ENCODE results near the gene IRX4. TPM values are rescaled to one million over a fixed set of nuclear protein-coding genes. Genes with fewer than 3 reads are reported as not detected.

Gene IRX4
- total and polyA plus RNA-seq, 2 donors (not counting 1 experiment from before 2014, with no cell fraction given) = not detected

DNA sequence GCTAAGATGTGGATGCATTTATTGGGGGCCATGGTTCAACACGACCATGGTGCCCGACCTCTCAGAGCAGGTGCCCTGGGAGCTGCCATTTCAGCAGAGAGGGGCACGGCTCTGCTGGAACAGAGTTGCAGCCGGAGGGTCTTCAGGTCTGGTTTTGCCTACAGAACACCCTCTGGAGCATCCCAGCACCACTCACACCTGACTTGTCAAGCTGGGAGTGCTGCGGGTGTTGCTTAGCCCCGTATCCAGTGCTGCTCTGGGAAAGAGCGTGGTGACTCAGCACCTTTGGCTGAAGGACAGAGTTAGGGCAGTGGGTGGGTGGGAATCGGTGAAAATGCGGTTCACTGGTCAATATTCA, 36.5 kb upstream of the IRX4 start:
- Histone ChIP-seq H3K4me2 (ENCODE audit: extremely low read depth, insufficient read depth, low read length) (no peak overlapping the region), H3K4me1 (ENCODE audit: control insufficient read depth, extremely low read depth, insufficient read depth, low read length) (no peaks in the 10 kb centered on the region), H3K4me3 (replicated peaks in 1 of 4; ENCODE audit: control extremely low read depth in 1 of 4, insufficient read depth in 1 of 4, low read depth in 3 of 4, low read length in 4 of 4) (no peak overlapping the region), H2AFZ (ENCODE audit: low read length) (no peak overlapping the region), H3K36me3 (ENCODE audit: control insufficient read depth, insufficient read depth, low read length) (no peaks in the 10 kb centered on the region), H3K27me3 (ENCODE audit: control insufficient read depth, insufficient read depth, low read length) (no peaks in the 10 kb centered on the region), H4K20me1 (ENCODE audit: control insufficient read depth, extremely low read depth, insufficient read depth, low read length) (no peaks in the 10 kb centered on the region), H3K9me3 (ENCODE audit: control insufficient read depth, insufficient read depth, low read depth, low read length) (no peaks in the 10 kb centered on the region), H3K9ac (ENCODE audit: insufficient read depth, low read length) (no peak overlapping the region), H3K27ac (ENCODE audit: insufficient read depth, low read length) (no peak overlapping the region), H3K79me2 (ENCODE audit: control insufficient read depth, insufficient read depth, low read length) (no peaks in the 10 kb centered on the region)
- DNase-seq (ENCODE audit: low read depth in 2 of 2) = no peak
- TF ChIP-seq EZH2 (IDR thresholded peaks at IDR 0.05; ENCODE audit: low read length, missing control alignments) = no peak
- TF ChIP-seq, protein P1, sequence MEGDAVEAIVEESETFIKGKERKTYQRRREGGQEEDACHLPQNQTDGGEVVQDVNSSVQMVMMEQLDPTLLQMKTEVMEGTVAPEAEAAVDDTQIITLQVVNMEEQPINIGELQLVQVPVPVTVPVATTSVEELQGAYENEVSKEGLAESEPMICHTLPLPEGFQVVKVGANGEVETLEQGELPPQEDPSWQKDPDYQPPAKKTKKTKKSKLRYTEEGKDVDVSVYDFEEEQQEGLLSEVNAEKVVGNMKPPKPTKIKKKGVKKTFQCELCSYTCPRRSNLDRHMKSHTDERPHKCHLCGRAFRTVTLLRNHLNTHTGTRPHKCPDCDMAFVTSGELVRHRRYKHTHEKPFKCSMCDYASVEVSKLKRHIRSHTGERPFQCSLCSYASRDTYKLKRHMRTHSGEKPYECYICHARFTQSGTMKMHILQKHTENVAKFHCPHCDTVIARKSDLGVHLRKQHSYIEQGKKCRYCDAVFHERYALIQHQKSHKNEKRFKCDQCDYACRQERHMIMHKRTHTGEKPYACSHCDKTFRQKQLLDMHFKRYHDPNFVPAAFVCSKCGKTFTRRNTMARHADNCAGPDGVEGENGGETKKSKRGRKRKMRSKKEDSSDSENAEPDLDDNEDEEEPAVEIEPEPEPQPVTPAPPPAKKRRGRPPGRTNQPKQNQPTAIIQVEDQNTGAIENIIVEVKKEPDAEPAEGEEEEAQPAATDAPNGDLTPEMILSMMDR (conservative IDR thresholded peaks at IDR 0.05 in 1 of 2, IDR thresholded peaks at IDR 0.05 in 1 of 2; ENCODE audit: low read depth in 1 of 2, low read length in 2 of 2) = no peak

DNA sequence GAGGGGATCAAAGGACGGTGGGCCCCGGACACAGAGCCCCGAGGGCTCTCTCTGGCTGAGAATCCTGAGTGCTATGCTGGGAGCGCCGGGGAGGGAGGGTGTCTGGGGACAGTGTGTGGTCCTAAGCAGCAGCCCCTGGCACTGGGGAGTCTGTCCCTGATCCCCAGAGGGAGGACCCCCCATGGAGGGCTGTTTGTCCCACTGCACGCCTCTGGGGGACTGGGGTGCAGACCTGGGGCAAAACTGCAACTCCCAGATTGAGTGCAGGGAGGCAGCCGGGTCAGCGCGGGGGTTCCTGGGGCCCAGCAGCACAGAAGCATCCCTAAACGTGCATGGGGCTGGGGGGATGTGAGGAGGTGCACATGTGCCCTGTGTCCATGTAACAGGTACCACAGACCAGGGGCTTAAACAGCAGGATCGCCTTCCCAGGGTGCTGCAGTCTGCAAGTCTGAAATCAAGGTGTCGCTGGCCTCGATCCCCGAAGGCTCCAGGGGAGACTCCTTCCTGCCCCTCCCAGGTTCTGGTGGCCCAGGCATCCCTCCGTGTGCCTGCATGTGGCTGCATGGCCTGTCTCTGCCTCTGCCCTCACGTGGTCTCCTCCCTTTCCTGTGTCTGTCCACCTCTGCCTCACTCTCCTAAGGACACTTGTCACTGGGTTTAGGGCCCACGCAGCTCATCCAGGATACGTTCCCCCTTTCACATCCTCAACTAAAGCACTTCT, 35.9 kb upstream of the IRX4 start:
- Histone ChIP-seq H3K79me2 (ENCODE audit: control insufficient read depth, insufficient read depth, low read length) (no peaks in the 10 kb centered on the region), H4K20me1 (ENCODE audit: control insufficient read depth, extremely low read depth, insufficient read depth, low read length) (no peaks in the 10 kb centered on the region), H3K27me3 (ENCODE audit: control insufficient read depth, insufficient read depth, low read length) (no peaks in the 10 kb centered on the region), H3K9me3 (ENCODE audit: control insufficient read depth, insufficient read depth, low read depth, low read length) (no peaks in the 10 kb centered on the region), H2AFZ (ENCODE audit: low read length) (no peak overlapping the region), H3K9ac (ENCODE audit: insufficient read depth, low read length) (no peak overlapping the region), H3K36me3 (ENCODE audit: control insufficient read depth, insufficient read depth, low read length) (no peaks in the 10 kb centered on the region), H3K27ac (ENCODE audit: insufficient read depth, low read length) (no peak overlapping the region), H3K4me3 (replicated peaks in 1 of 4; ENCODE audit: control extremely low read depth in 1 of 4, insufficient read depth in 1 of 4, low read depth in 3 of 4, low read length in 4 of 4) (no peak overlapping the region), H3K4me2 (ENCODE audit: extremely low read depth, insufficient read depth, low read length) (no peak overlapping the region), H3K4me1 (ENCODE audit: control insufficient read depth, extremely low read depth, insufficient read depth, low read length) (no peaks in the 10 kb centered on the region)
- DNase-seq (ENCODE audit: low read depth in 2 of 2) = no peak
- no peak for TF ChIP-seq EZH2 (IDR thresholded peaks at IDR 0.05; ENCODE audit: low read length, missing control alignments)
- TF ChIP-seq, protein P1 (conservative IDR thresholded peaks at IDR 0.05 in 1 of 2, IDR thresholded peaks at IDR 0.05 in 1 of 2; ENCODE audit: low read depth in 1 of 2, low read length in 2 of 2) = no peak

DNA sequence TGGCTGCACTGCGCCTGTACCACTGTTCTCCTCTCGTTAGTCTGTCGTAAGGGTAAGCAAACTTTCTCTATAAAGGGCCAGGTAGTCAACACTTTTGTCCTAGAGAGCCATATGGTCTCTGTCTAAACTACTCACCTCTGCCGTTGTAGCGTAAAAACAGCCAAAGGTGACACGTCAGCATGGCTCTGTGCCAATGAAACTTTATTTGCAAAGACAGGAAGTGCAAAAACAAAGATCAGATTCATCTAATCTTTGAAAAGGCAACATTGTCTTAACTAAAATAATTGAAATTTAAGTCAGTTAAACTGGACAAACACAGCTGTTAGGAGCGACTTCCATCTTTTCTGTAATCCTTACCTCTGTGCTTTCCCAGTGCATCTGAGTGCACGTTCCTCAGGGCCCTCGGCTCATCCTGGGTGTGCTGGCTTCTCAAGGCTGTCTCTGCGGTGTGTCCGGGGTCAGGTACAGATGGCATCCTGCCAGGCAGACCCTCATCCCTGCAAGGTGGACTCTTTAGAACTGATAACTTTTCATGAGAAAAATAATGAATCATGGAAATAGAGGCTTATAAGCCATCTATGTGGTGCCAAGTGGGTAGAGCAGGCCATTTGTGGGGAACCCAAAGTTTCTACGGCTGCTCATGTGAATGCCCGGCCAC, 35.2 kb upstream of the IRX4 start:
- H3K27me3 ChIP-seq (ENCODE audit: control insufficient read depth, insufficient read depth, low read length) = no peaks in the 10 kb centered on the region
- no peak for DNase-seq (ENCODE audit: low read depth in 2 of 2)
- H3K79me2 ChIP-seq (ENCODE audit: control insufficient read depth, insufficient read depth, low read length) = no peaks in the 10 kb centered on the region
- H3K9ac ChIP-seq (ENCODE audit: insufficient read depth, low read length) = no peak overlapping the region
- H4K20me1 ChIP-seq (ENCODE audit: control insufficient read depth, extremely low read depth, insufficient read depth, low read length) = no peaks in the 10 kb centered on the region
- TF ChIP-seq, protein P1 (conservative IDR thresholded peaks at IDR 0.05 in 1 of 2, IDR thresholded peaks at IDR 0.05 in 1 of 2; ENCODE audit: low read depth in 1 of 2, low read length in 2 of 2) = no peak
- no peak for TF ChIP-seq EZH2 (IDR thresholded peaks at IDR 0.05; ENCODE audit: low read length, missing control alignments)
- no peaks in the 10 kb centered on the region for H3K4me1 ChIP-seq (ENCODE audit: control insufficient read depth, extremely low read depth, insufficient read depth, low read length)
- H3K4me3 ChIP-seq (replicated peaks in 1 of 4; ENCODE audit: control extremely low read depth in 1 of 4, insufficient read depth in 1 of 4, low read depth in 3 of 4, low read length in 4 of 4) = no peak overlapping the region
- no peak overlapping the region for H3K4me2 ChIP-seq (ENCODE audit: extremely low read depth, insufficient read depth, low read length)
- H3K9me3 ChIP-seq (ENCODE audit: control insufficient read depth, insufficient read depth, low read depth, low read length) = no peaks in the 10 kb centered on the region
- H2AFZ ChIP-seq (ENCODE audit: low read length) = no peak overlapping the region
- H3K27ac ChIP-seq (ENCODE audit: insufficient read depth, low read length) = no peak overlapping the region
- H3K36me3 ChIP-seq (ENCODE audit: control insufficient read depth, insufficient read depth, low read length) = no peaks in the 10 kb centered on the region

Measured in fibroblast of lung (primary cell).